SIG-M5 treated with dmso at 0.1 percent for 504 hours (cell line): Measurements from ENCODE around the gene PPIA.
A peak's percentile ranks its signal among the peaks of the same experiment; 100 is the strongest.

Experiments used
- DNase-seq: peaks from one replicate; lab custom pipeline; 2025; ENCODE audit not compliant: unreplicated experiment; lab: John Stamatoyannopoulos, UW

Gene PPIA

DNA sequence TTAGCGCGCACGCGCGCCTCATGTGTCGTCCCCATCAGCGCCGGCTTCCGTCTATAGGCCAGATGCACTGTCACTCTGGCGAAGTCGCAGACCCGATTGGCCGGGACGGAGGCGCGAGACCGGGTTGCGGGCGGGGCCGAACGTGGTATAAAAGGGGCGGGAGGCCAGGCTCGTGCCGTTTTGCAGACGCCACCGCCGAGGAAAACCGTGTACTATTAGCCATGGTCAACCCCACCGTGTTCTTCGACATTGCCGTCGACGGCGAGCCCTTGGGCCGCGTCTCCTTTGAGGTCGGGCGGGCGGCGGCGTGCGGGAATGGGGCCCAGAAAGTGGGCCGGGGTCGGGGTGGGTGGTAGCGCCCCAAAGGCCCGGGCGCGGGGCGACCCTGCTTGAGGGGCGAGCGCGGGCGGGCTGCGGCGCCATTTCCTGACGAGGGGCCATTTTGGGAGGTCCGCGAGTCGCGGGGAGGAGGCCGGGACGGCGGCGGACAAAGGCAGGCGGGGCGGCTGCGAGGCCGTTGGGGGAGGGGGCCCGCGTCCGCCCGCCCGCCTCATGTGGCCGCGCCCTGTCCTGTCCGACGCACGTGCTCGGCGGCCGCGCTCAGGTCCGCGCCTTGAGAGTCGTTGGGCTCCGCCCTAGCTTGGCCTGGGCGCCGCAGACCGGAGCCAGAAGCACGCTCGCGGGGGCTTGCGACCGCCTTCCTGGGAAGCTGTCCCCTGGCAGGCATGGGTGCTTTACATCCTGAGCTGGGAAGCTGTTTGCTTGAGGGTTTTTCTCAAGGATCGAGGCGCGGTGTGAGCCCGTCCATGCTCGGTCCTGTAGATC lies at the start of gene PPIA:
Gene PPIA (plus strand): TSS at position 178 of the 825 bp plus-strand sequence. CDS start 44 bp downstream, at position 222.
- peak; percentile 96 for DNase-seq

DNA sequence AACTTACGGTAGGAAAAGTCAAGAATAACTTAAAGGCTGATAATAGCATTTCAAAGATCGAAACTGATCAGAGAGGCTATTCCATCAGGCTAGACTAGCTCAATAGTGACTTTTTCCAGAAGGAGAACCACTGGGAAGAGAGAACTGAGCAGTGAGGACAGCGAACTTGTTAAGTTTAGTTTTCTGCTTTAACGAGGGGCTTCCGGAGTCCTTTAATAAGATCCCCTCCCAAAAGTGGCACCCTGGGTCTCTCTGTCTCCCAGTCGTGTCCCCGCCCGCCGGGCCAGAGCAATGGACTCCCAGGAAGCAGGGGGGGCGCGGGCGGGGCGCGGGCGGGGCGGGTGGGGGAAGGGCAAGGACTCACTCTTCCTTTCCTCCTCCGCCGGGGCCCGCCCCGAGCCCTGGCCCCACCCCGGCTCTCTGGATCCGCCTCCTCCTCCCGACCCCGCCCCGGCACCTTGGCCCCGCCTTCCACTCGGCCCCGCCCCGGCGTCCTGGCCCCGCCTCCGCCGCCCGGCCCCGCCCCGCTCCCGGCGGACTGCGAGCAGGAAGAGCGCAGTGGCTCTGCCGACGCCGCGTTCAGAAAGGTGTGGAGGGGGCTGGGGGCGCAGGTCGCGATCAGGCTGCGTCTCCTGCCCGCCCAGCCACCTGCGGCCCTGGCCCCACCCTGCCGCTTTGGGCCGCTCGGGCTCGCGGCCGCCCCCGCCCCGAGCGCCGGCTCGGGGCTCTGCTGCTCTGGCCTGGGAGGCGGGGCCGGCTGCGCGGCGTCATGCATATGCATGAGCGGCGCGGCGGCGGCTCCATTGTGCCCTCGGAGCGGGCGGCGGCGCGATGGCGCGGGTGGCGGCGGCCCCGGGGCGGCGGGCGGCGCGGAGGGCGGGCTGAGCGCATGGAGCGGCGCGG lies 48.2 kb upstream of the PPIA start, which contains the start of gene ZMIZ2:
Gene ZMIZ2 (plus strand): TSS at position 803 of the 903 bp plus-strand sequence. CDS start 7,403 bp downstream, outside the sequence.
- peak; percentile 81 for DNase-seq

DNA sequence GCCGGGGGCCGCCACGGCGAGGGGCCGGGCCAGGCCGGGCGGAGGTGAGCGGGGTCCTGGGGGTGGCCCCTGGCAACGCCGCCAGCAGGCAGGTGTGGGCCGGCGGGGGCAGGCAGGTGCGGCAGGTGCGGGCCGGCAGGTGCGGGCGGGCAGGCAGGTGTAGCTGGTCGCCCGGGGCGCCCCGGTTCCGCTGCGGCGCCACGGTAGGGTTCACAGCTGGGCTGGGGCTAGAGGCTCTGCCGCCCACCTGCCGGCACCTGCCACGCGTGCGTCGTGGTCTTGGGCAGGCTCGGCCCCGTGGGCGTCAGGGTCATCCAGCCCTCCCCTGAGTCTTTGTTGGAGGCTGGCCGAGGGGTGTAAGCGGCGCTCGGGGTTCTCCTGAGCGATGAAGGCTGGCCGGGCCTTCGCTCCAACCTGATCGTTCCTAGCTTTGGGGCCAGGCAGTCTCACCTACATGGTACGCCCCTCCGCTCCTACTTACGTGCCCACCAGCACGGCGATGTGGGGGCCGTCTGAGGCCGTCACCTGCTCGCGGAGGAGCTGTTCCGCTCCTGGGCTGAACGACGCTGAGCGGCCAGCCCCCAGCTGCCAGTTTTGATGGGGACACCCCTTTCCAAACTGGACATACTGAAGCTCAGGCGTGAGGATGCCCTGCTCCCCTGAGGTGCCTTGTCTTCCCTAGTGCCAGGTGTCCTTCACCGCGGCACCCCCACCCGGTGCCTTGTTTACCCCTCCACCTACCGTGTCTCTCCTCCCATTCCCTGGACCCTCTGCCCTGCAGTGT lies 47.3 kb upstream of the PPIA start:
- DNase-seq = no peak

DNA sequence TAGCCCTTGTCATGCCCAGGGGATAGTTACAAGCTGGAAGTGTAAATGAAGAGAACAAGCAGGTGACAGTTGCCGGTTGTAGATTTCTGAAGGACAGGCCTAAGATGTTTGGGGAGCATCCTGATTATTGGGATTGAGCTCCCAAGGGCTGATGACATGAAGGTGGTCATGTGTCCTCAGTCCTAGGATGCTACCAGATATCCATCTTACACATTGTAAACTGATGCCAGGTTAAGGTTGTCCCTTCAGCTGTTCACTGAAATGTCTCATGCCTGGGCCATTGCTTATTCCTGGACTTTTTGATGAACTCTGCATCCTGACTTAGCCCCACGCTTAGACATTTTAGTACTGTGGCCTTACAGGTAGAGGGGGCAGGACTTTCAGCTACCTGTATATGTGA lies 46.5 kb upstream of the PPIA start:
- DNase-seq = no peak

DNA sequence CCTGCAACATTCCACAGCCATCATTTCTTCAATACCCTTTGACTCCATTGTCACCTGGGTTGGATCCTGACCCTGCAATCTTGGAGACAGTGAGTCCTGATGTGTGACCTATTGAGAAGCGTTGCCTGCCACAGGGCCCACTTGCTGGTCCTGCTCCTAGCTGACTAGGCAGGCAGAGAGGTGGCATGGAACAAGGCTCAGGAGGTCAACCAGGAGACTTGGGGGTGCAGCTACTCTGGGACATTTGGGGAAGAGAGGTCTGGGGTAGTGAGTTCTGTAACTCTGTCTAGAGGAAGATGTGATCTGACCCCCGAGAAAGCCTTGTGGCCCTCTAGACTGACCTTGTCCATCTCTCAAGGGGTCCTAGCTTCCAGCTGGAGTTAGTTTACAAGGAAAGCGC lies 46.1 kb upstream of the PPIA start:
- DNase-seq = no peak

DNA sequence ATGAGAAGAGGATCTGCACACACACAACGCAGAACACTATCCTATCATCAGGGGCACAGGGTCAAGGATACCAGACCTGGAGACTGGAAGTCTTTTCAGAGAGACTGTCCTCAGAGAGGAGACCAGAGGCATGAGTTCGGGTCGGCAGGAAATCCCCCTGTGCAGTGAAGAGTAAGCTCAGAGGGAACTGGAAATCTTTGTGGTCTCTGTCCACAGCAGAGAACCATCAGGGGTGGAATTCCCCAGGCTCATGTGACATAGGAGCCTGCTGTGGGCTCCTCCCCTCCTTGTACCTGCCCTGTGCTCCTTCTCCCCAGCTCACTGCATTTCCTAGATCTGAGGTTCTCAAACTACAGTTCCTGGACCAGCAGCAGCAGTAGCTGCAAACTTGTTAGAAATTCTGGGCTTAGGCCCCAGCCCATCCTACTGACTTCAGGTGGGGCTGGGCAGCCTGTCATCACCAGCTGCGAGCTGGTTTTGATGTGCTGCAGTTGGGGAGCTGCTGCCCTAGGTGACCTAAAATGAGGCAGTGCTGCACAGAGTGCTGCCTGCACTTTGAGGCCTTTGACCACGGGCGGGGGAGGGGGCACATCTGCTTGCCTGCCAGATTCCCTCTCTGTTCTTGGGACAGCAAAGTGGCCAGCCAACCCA lies 45.4 kb upstream of the PPIA start:
- no peak for DNase-seq

DNA sequence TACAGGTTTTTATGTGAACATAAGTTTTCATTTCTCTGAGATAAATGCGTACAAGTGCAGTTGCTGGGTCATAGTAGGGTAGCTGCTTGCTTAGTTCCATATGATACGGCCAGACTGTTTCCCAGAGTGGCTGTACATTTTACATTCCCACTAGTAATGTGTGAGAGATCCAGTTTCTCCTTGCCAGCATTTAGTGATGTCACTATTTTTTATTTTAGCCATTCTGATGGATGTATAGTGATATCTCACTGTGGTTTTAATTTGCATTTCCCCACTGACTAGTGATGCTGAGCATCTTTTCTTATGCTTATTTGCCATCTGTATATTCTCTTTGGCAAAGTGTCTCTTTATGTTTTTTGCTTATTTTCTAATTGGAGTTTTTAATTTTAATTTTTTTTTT lies 43.7 kb upstream of the PPIA start:
- no peak for DNase-seq

DNA sequence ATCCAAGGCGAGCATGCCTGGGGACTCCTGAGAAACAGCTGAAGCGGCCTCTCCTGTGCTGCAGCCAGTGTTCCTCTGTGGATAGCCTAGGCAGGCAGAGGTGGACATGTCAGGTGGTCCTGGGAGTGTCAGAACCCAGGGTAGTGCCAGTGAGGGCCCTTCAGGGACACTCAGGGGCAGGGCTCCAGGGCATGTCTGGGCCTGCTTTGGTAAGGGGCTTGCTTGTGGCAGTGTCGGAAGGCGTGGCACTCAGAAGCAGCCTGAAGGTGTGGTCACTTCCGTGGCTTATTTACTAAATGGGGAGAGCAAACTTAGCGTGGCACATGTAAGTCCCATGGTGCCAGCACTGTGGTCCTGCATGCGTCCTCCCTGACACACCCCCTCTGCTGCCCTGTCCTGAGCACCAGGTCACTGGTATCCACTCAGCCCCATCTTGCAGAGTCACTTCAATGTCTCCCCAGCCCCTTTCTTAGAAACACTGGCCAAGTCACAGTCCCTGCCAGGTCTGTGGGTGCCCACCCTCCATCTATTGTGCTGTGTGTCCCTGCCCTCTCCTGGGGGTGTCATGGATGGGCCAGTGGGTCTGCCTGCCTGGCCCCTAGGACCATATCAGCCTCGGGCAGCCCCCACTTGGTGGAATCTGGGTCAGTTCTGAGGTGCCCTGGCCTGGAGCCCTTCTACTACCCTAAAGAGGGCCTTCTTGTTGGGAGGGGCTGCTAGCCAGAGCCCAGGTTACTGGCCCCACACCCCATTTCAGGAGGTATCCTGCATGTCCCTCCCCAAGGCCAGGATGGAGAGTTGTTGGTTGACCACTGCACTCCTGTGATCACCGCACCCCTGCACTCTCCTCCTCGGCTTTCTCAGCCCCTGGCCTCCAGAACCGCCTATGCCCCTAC lies 41.4 kb upstream of the PPIA start:
- DNase-seq = no peak

DNA sequence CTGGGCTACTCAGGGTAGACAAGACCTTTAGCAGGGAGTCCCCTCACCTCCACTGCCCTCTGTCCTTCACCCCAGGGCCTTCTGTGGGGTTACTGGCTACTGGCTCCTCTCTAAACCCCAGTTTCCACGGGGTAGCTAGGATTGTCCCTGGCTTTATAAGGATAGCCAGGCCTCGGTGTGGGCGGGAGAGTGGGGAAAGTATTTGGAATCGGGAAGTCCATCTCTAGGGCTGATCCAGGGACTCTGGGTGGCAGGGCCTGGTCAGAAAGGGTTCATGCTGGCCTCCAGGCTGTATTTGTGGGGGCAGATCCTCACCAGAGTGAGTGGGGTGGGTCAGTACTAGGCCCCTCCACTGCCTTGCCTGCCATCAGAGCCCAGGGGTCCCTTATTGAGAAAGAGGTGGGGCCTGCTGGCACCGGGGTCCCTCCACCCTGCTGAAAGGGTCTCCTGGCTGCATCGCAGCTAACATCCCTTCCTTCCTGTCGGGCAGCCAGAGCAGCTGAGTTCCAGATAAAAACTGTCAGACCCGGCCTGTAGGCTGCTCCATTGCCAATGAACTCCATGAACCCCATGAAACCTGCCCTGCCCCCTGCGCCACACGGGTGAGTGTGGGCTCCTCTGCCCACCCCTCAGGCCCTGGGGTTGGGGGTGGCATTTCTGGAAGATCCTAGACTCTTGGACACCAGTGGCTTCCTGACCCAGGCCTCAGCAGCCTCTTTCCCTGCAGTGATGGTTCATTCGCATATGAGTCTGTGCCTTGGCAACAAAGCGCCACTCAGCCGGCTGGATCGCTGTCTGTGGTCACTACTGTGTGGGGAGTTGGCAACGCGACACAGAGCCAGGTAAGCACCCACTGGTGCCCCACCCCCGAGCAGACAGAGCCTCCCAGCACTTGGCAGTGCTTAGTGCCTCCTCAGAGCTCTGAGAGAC lies 40.5 kb upstream of the PPIA start:
- no peak for DNase-seq

DNA sequence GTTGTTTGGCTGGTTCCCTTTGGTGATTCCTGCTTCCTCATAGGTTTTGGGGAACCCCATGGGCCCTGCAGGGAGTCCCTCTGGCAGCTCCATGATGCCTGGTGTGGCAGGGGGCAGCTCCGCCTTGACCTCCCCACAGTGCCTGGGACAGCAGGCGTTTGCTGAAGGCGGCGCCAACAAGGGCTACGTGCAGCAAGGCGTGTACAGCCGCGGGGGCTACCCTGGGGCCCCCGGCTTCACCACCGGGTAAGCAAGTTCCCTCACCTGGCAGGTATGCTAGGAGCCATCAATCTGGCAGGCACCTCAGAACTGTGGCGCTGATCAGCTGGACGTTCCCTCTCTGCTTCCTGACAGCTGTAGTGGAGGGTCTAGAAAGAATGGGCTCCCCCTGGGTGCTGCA lies 39.6 kb upstream of the PPIA start:
- no peak for DNase-seq

DNA sequence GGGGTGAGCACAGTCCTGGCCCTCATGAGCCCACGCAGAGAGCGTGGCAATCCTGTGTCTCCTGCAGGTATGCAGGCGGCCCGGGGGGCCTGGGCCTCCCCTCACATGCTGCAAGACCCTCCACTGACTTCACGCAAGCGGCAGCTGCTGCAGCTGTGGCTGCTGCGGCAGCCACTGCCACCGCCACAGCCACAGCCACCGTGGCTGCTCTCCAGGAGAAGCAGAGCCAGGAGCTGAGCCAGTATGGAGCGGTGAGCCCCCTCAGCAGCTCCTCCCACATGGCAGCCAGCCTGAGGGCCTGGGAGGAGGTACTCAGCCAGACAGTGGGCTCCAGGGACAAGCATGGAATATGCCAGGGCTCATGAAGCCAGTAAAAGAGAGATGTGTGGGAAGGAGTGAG lies 39.2 kb upstream of the PPIA start:
- no peak for DNase-seq

DNA sequence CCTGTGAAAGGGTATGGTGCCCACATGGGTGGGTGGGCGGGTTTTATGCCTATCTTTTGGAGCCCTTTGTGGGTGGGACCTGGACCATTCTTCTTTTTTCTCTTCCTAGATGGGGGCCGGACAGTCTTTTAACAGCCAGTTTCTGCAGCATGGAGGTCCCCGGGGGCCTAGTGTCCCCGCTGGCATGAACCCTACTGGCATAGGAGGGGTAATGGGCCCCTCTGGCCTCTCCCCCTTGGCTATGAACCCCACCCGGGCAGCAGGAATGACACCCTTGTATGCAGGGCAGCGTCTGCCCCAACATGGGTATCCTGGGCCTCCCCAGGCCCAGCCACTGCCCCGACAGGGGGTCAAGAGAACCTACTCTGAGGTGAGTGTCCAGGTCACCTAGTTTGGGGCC lies 38.7 kb upstream of the PPIA start:
- DNase-seq = no peak

DNA sequence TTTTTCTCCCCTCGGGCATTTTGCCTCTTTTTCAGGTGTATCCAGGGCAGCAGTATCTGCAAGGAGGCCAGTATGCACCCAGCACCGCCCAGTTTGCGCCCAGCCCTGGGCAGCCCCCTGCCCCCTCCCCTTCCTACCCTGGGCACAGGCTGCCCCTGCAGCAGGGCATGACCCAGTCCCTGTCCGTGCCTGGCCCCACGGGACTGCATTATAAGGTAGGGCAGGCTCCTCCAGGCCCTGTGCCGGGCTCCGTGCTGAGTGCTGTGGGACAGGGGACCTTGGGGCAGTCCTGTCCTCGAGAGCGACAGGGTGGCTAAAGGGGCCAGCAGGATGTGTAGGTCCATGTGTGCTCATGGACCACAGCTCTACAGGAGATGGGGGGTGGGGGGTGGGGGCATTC lies 37.2 kb upstream of the PPIA start:
- no peak for DNase-seq

DNA sequence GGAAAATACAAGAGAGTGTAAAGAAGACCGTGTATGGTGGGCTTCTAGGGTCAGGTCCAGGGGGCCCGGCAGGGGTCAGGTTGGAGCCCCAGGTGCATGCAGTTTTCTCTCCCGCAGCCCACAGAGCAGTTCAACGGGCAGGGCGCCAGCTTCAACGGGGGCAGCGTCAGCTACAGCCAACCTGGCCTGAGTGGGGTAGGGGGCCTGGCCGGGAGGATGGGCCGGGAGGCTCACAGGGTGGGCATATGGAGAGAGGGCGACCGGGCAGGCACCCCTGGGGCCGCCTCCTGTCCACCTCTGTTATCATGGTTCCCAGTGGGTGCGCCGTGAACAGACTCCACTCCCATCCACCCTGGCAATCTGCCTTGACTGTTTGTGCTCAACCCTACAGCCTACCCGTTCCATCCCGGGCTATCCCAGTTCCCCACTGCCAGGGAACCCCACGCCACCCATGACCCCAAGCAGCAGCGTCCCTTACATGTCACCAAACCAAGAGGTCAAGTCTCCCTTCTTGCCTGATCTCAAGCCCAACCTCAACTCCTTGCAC lies 36.4 kb upstream of the PPIA start:
- DNase-seq = no peak

DNA sequence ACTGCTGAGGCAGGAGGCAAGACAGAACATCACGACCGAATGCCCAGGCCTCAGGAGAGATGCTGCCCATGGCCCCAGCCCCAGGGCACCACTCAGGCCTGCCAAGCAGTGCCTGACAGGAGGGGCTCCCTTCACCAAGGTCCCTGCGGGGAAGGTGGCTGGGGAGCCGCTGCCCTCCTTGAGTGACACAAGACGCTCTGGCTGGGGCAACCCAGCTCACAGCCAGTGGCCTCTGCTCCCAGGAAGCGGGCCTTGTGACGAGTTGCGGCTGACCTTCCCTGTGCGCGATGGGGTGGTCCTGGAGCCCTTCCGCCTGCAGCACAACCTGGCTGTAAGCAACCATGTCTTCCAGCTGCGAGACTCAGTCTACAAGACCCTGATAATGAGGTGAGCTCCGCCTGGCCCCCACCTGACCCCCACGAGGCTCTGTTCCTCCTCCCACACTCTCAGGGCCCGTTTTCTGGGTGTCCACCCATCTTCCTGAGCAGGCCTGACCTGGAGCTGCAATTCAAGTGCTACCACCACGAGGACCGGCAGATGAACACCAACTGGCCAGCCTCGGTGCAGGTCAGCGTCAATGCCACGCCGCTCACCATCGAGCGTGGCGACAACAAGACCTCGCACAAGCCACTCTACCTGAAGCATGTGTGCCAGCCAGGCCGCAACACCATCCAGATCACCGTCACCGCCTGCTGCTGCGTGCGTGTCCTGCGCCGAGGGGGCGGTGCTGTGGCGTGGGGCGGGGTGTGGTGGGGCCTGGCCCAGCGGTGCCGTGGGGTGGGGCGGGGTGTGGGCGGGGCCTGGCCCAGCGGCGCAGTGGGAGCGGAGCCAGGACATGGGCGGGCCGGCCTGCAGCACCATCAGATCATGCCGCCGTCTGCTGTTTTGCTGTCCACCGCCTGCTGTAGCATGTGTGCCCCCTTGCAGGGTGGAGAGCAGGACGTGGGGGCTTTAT lies 35.0 kb upstream of the PPIA start:
- DNase-seq = no peak

DNA sequence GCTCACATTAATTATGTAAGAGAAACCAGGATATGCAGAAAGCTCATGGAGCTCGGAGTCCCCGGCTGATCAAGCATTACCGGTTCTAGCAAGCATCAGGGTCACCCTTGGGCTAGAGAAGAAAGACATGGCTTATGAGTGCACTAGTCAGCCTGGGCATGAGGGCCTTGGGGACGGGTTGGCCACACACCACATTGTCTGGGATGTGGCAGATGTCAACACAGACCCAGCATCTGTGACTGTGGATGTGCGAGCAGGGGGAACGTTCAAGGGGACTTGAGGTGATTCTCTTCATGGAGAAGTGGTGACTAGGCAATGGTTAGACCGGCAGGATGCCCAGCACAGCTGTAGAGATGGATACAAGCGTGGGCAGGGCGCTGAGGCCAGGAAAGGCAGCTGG lies 34.2 kb upstream of the PPIA start:
- no peak for DNase-seq
